ENCODE results near the gene MSN.

Gene MSN

GRCh38 chrX:65673857-65674203, 6.4 kb downstream of the MSN start:
- no peak for DNase-seq (ENCODE audit: low read depth)

GRCh38 chrX:65674204-65674893, 6.9 kb downstream of the MSN start:
- no peak for DNase-seq (ENCODE audit: low read depth)

- no peak for DNase-seq (ENCODE audit: low read depth)
Measured at GRCh38 chrX:65677954-65678469, 10.6 kb downstream of the MSN start.

GRCh38 chrX:65679071-65679540, 11.7 kb downstream of the MSN start:
- no peak for DNase-seq (ENCODE audit: low read depth)

- no peak for DNase-seq (ENCODE audit: low read depth)
Measured at GRCh38 chrX:65681810-65682209, 14.4 kb downstream of the MSN start.

- no peak for DNase-seq (ENCODE audit: low read depth)
Measured at GRCh38 chrX:65685112-65685511, 17.7 kb downstream of the MSN start.

GRCh38 chrX:65686236-65686635, 18.8 kb downstream of the MSN start:
- no peak for DNase-seq (ENCODE audit: low read depth)

- DNase-seq (ENCODE audit: low read depth): no peak
Measured at GRCh38 chrX:65687367-65687766, 19.9 kb downstream of the MSN start.

GRCh38 chrX:65688403-65688871, 21.0 kb downstream of the MSN start:
- no peak for DNase-seq (ENCODE audit: low read depth)

- no peak for DNase-seq (ENCODE audit: low read depth)
Measured at GRCh38 chrX:65689377-65689776, 21.9 kb downstream of the MSN start.

- no peak for DNase-seq (ENCODE audit: low read depth)
Measured at GRCh38 chrX:65690057-65690855, 22.8 kb downstream of the MSN start.

GRCh38 chrX:65695849-65696449, 28.5 kb downstream of the MSN start:
- no peak for DNase-seq (ENCODE audit: low read depth)

- DNase-seq (ENCODE audit: low read depth): no peak
Measured at GRCh38 chrX:65696613-65697012, 29.2 kb downstream of the MSN start.

- DNase-seq (ENCODE audit: low read depth): no peak
Measured at GRCh38 chrX:65697211-65697641, 29.8 kb downstream of the MSN start.

- DNase-seq (ENCODE audit: low read depth): peak; percentile 52
Measured at GRCh38 chrX:65697915-65698796, 30.7 kb downstream of the MSN start.

- no peak for DNase-seq (ENCODE audit: low read depth)
Measured at GRCh38 chrX:65702956-65703355, 35.5 kb downstream of the MSN start.

GRCh38 chrX:65705439-65705838, 38.0 kb downstream of the MSN start:
- no peak for DNase-seq (ENCODE audit: low read depth)

GRCh38 chrX:65706041-65706828, 38.8 kb downstream of the MSN start:
- no peak for DNase-seq (ENCODE audit: low read depth)

- DNase-seq (ENCODE audit: low read depth): no peak
Measured at GRCh38 chrX:65707151-65707550, 39.7 kb downstream of the MSN start.

- DNase-seq (ENCODE audit: low read depth): no peak
Measured at GRCh38 chrX:65712005-65712806, 44.8 kb downstream of the MSN start.

All from activated T-helper 1 cell treated with Interleukin-2 at 50 U/mL for 16 hours (primary cell).